Activated CD4-positive, alpha-beta T cell treated with anti-CD3 and anti-CD28 coated beads, Interleukin-2, Interleukin-4, amounts not matched to agents 100 ng/mL and 50 ng/mL, durations not matched to agents 16 hours and 8 hours (primary cell): ENCODE data around the gene CTNND2.
"Not testable (repeated sequence)": the region's sequence is repeated elsewhere in the genome, so short reads cannot be mapped to it uniquely, and the experiment has no call there.

ENCODE experiments used
- DNase-seq: peaks from one replicate; pipeline ENCODE4 v3.0.0-alpha.2; 2020; ENCODE audit warnings: low spot score

CTNND2 gene

DNA sequence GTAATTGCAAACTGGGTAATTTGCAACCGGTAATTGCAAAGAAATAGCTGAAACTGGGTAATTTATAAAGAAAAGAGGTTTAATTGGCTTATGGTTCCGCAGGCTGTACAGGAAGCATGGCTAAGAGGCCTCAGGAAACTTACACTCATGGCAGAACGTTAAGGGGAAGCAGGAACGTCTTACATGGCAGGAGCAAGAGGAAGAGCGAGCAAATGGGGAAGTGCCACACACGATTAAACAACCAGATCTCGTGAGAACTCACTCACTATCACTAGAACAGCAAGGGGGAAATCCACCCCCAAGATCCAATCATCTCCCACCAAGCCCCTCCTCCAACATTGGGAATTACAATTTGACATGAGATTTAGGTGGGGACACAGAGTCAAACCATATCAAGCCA lies 590.6 kb downstream of the CTNND2 start:
- not testable (repeated sequence) for DNase-seq

DNA sequence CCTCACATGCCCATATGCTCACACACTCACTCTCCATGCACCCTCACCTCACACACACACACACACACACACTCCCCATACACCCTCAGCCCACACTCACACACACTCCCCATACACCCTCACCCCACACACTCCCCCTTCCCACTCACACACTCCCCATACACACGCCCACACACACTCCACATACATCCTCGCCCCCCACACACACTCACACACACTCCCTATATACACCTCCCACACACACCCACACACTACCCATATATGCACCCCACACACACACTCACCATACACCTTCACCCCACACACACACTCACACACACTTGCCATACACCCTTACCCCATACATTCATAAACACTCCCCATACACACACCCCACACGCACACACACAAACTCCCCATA lies 592.5 kb downstream of the CTNND2 start:
- no peak for DNase-seq

DNA sequence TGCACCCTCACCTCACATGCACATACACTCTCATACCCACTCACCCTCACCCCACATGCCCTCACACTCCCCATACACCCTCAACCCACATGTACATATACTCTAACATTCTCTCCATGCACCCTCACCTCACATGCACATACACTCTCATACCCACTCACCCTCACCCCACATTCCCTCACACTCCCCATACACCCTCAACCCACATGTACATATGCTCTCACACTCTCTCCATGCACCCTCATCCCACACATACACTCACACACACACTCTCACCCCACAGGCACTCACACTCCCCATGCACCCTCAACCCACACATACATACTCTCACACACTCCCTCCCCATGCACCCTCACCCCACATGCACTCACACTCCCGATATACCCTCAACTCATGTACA lies 593.0 kb downstream of the CTNND2 start:
- no peak for DNase-seq

DNA sequence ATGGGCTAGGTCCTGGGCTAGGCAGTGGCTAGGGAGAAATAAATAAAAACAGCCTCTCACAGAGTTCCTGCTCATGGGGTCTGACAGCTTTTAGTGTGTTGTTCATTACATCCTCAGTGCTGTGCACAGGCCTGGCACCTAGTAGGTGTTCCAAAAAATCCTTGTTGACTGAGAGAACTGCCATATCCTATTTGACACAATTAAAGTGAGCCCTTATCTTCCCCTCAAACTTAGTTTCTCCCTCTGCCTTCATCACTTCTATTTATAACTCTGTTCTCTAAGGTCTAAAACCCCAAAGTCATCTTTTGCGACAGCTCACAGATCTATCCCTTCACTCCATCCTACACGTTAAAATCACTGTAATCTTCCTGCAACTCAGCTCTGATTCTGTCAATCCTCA lies 594.1 kb downstream of the CTNND2 start:
- DNase-seq: no peak

DNA sequence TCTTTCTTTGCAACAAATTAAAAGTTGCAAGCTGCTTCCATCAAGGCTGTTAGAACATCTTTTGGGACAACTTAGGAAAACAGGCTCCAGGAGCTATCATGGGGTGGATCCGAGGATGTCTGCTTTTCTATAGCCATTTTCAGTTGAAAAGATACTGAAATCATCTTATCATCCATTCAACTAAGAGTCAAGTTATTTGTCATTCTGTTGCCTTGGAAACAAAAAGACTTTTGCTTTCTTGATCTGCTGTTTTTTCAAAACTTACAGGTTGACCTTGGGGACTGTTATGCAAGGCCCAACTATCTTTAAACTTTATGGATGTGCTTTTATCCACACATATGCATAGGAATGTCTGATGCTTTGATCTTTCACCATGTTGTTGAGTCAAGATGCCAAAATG lies 597.9 kb downstream of the CTNND2 start:
- DNase-seq: no peak

DNA sequence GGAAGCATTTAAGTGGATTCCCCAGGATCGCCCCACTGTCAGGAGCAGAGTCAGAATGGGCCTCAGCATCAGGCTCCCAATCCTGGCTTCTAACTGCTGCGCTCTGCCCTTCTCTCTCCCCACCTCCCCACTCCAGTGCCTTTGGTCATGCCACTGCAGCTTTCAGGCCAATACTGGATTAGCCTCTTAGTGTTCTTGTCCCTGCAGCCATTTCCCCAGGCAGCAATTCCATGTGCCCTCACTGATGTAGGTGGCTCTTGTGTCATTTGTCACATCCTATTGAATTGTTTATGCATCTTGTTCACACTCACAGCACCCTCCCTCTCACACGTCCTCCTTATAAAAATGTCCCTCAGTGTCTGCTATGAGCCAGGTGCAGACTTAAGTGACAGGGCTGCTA lies 599.0 kb downstream of the CTNND2 start:
- DNase-seq: no peak

DNA sequence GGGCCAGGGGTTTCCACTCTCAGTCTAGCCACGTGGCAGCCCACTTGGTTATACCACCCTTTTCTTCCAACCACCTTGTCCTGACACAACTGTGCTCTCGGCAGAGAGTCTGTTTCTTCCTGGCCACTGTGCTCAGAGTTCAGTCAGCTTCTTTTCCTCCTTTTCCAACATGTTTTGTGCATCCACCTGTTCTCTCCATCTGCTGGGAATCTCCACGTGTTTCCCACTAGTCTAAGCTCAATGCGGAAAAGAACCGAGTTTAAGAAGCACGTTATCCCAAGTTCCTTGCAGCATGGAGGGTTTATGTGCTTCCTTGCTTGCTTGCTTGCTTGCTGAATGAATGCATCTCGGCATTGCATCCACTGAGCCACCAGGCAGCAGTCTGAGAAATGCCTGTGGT lies 599.6 kb downstream of the CTNND2 start:
- no peak for DNase-seq

DNA sequence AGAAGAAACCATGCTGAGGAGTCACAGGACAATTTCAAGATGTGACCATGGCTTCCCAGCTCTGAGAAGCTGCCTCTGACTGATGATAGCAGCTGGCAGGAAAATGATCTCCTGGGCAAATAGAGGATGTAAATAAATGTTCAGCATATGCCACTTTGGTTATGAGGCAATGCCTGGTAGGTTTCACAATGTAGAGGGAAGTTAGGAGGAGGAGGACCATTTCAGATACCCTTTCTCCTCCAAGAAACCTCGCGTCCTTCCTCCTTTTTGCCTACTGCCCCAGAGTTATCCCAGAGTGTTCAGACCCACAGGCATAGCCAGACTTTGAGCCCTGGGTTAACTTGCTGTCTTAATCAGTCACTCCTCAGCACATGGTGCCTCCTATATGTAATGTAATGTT lies 601.6 kb downstream of the CTNND2 start:
- DNase-seq: no peak

DNA sequence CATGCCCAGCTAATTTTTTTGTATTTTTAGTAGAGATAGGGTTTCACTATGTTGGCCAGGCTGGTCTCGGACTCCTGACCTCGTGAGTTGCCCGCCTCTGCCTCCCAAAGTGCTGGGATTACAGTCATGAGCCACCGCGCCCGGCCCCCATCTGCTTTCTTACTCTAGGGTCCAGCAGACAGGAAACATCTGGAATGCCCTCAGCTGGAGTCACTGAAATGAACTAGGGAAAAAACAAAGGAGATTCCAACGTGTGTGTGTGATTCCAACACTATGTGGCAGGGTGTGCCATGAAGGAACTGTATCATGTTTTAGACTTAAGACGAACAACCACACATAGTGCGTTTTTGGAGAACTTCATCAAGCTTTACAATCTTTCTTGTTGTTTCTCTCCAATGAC lies 603.1 kb downstream of the CTNND2 start:
- no peak for DNase-seq

DNA sequence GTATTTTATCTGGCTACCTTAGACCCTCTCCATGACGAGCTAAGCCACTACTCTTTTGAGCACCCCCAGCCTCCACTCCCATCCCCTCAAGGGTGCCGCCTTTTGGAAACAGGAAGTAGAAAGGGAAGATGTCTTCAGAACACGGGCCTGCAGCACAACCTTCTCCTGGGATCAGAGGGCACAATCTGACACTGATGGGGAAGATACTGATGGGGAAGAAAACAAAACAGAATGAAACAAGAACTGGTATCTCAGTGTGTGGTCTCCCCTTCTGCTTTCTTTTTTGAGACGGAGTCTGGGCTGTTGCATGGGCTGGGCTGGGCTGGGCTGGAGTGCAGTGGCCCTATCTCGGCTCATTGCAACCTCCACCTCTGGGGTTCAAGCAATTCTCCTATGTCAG lies 603.5 kb downstream of the CTNND2 start:
- DNase-seq: no peak

DNA sequence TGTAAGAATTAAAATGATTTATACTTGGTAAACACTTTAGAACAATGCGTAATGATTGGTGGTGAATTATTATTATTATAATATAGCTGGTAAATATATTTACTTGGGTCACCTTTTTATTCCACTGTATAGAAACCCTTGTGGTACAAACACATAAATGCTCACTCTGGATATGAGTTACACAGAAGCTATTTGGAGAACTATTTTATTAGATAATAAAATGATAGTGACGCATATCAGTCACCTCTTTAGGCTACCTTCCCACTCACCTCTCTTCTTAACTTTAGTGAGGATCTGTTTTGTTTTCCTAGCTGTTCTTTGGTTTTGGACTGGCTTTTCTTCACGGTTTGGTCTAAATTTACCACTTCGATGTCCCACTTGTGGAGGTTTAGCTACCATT lies 605.4 kb downstream of the CTNND2 start:
- DNase-seq: no peak

DNA sequence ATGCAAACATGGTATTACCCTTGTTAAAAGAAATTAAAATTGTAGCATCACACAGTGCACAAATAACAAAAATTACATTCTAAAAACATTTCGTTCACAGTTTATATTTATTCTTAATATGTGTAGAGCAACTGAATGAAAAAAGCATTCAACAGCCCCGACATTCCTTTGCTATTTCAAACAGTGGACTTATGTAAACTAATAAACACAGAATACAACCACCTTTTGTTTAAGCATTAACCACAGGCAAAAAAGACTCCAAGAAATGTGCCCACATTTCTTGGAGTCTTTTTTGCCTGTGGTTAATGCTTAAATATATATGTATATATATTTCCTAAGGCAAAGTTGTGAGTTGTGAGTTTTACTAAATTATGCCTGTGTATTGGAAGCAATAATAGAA lies 610.7 kb downstream of the CTNND2 start:
- DNase-seq: no peak

DNA sequence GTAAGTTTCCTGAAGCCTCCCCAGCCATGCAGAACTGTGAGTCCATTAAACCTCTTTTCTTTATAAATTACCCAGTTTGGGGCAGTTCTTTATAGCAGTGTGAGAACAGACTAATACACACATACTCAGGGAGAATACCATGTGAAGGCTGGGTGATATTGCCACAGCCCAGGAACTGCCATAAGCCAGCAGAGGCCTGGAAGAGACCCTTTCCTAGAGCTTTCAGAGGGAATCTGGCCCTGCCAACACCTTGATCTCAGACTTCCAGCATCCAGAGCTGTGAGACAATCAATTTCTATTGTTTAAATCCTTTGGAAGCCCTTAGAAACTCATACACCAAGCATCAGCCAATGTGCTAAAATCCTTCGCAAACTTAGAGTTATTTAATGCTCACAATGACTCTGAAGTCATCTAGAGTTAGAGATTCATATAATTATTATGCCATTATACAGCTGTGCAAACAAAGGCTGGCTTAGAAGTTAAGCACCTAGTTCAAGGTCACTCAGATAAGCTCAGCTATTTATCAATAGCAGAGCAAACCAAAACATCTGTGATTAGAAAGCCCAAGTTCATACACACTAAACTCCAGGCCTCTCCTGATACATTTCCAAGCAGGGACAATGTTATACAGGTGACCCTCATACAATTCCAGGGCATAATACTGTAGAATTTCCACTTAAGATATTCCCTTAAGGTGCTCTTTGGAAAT lies 611.4 kb downstream of the CTNND2 start:
- no peak for DNase-seq

DNA sequence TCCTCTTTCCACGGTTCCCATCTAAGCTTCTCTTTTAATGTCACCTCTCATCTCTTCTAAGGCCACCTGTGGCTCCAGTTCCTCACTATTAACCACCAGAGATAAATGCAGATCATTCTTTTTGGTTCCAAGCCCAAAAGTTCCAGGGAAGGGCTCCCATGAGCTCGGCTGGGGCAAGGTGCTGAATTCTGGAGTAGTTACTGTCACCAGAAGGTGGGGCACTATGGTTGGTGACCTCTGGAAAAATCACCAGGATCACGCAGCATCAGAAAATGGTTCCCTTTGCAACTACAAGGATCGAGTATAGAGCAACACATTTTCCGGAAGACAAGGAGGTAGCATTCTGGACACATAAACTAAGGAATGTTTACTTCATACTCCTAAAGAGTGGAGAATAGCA lies 614.5 kb downstream of the CTNND2 start:
- no peak for DNase-seq

DNA sequence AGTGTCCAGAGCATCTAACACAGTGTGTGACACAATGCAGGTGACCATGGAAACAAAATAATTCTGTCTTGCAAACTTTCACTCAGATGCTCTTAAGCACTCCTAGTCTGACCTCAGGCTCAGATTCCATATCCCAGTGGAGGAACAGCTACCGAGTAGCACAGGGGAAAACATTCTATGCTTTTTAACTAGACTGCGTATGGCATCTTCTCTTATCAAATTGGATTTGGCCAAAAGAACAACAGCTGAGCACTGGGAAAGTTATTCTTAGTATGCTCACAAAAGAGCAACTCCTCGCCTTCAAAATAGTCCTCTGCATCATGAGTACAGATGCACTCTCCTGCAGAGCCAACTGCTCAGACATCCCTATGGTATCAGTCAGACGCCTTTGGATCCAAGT lies 615.0 kb downstream of the CTNND2 start:
- DNase-seq: no peak

DNA sequence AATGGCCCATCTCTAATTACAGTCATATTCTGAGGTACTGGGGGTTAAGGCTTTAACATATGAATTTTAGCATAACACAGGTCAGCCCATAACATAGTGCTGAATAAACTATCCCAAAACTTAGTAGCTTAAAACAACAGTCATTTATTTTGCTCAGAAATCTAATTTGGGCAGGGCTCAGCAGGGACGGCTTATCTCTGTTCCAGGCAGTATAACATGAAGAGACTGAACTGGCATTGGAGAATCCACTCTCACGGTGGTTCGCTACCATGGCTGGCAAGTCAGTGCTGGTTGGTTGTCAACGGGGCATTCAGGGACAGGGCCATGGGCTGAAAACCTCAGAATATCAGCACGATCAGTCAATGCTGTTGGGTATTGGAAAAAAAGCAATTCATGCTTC lies 622.4 kb downstream of the CTNND2 start:
- DNase-seq: no peak

DNA sequence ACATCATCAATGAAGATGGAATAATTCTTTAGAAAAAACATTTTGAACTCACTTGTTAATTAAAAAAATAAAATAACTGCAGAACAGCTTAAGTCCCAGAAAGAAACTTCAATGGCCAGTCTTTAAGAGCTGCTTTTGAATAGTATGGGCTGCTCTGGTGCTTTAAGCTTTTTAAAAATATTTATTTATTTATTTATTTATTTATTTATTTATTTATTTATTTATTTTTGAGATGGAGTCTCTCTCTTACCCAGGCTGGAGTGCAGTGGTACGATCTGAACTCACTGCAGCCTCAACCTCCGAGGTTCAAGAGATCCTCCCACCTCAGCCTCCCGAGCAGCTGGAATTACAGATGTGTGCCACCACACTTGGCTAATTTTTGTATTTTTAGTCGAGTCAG lies 626.9 kb downstream of the CTNND2 start:
- no peak for DNase-seq

DNA sequence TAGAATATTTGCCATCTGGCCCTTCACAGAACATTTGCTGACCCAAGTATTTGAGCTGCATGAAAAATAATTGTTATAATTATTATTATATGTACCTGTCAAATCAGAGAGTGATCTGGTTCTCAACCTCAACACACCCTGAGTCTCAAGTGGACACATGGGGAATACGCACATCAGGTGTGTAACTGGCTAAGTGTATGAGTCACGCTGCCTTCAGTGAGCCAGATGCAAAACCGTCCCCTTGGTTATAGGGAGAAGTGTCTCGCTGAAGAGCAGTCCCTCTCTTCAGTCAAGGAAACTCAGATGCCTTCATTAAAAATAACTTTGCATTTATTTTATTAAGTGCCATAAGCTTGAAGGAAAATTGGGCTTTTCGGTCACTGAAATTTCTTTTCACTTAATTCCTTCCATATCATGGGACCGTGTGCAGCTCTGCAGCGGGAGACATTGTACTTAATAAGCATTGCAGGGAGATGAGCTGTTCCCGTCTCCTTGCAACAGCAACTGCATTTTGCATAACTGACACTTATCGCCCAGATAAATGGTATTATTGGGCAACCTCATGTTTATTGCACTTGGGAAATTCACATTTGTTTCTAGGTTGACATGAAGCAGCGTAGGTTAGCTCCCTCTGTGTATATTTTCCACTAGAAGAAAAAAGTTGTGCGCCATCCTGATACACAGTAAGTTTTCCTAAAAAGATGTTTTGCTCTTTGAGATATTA lies 630.9 kb downstream of the CTNND2 start:
- no peak for DNase-seq

DNA sequence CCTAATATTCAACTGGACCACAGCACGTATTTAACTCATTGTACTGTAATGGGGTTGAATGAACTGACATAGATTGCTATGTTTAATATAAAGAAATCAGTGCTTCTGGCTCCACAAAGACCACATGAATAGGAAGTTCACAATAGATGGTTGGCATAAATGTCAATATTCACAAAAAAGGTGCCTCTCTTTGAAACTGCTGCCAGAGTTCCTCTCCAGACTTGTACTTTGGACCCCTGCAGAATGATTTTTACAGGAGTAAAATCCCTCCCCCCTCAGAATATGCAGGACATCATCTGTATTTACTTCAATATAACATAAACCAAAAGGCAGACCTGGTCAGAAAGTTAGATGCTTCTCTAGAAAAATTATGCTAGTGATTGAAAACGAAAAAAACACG lies 634.7 kb downstream of the CTNND2 start:
- DNase-seq: no peak

DNA sequence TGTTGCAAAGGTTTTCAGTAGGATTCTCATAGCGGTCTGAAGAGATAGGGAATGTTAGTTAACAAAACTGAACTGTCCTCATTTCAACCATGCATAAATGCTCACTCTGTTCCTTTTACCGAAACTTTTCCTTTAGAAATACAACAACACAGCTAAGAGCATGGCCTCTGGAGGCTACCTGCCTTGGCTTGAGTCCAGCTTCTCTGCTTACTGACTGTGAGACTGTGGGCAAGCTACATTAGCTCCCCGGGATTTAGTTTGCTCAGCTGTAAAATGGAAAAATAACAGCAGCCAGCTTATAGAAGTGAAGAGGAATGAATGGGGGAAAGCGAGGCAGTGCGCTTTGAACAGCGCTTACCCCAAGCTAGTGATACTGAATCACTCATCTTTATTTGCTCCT lies 635.4 kb downstream of the CTNND2 start:
- no peak for DNase-seq

DNA sequence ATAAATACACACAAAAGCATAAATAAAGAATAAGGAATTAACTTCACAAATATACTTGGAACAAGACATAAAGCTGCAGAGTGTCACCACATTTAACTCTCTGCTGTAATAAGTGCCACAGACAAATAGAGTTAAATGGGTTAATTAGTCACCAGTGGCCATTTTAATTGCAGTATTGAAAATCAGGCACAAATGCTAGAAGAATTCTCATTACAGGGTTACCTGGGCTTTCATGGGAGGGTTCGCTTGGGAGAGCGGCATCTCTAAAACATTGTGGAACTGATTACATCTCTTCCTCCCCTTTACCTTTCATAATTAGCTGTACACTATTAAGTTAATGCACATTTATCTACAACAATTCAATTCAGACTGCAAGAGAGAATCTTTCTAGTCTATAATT lies 637.9 kb downstream of the CTNND2 start:
- DNase-seq: no peak

DNA sequence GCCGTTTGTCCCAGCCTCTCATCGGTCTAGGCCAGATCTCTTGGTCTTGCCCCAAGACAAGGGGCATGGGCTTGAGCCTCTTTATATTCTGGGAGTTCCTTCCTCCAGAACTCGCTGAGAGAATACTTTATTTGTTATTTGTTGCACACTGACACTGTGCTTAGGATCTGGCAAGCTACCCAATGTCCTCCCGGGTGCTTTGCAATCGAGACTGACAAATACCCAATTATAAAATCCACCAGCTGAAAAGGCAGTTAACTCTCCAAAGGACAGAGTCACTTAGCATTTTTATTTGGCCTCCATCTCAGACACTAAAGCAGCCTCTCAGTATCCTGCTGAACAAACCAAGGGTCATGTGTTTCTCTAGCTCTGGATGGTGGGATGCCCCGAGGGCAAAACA lies 643.0 kb downstream of the CTNND2 start:
- no peak for DNase-seq

DNA sequence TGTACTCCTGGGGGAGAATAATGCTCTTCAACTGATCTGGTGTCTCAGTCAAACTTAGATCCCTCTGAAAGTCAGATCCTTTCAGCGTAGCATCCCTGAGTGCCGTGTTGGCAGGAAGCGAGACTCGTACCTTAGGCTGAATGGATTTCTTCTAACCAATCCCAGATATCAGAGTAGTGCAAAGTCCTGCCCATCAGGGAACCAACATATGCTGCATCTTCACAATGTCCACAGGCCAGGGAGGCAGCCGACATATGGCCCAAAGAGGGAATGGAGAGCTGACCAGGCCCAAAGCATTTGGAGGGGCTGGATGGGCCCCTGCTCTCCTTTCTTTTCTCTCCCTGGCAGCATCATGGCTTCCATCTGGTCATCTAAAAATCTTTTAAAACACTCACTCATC lies 646.2 kb downstream of the CTNND2 start:
- DNase-seq: no peak

DNA sequence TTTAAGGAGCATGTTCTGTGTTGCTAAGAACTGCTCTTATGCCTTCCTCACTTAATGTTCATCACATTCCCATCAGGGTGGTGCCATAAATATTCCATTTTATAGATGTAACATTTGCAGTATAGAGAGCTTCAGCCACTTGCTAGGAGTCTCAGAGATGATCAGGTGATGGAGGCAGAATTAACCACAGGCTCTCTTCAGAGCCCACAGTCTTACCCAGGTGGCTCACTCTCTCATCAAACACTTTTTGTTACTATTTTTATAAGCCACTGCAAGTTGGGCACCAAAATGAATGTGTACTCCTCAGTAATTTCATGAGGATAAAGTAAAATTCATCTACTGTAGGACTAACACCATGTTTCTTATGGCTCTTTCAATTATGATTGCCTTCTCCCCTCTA lies 651.7 kb downstream of the CTNND2 start:
- DNase-seq: no peak
